ENCODE measurements around the gene CLECL1.

CLECL1 gene

GRCh38 chr12:9673404-9674225, 59.3 kb downstream of the CLECL1 start:
- DNase-seq (ENCODE audit: extremely low read depth, low read depth): peak; percentile 93
- TF ChIP-seq CTCF (IDR thresholded peaks at IDR 0.05; ENCODE audit: low read depth, low read length, missing control alignments): no peak
- no peak overlapping the region for H3K4me3 ChIP-seq (replicated peaks; ENCODE audit: low read depth, low read length)

Measured in HFF-Myc (cell line).